ENCODE data around the gene DHX8.

The DHX8 gene

DNA sequence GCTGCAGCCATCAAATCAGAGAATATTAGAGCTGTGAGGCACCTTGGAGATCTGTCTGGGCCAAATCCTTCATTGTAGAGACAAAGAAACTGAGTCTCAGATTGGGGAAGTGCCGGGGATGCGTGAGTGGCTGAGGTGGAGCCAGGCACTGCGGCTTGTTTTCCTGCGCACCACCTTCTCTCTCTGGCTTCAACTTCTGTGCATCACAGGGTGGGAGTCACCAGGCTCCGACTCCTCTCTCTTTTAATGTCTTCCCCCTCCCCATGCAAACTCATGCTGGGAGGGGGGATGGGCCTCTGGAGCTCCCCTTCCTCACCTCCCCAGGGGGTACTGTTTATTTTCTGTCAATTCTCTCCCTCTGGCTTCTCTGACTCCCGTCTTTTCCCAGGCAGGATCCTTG, 71.1 kb downstream of the DHX8 start:
- TF ChIP-seq, protein P1, sequence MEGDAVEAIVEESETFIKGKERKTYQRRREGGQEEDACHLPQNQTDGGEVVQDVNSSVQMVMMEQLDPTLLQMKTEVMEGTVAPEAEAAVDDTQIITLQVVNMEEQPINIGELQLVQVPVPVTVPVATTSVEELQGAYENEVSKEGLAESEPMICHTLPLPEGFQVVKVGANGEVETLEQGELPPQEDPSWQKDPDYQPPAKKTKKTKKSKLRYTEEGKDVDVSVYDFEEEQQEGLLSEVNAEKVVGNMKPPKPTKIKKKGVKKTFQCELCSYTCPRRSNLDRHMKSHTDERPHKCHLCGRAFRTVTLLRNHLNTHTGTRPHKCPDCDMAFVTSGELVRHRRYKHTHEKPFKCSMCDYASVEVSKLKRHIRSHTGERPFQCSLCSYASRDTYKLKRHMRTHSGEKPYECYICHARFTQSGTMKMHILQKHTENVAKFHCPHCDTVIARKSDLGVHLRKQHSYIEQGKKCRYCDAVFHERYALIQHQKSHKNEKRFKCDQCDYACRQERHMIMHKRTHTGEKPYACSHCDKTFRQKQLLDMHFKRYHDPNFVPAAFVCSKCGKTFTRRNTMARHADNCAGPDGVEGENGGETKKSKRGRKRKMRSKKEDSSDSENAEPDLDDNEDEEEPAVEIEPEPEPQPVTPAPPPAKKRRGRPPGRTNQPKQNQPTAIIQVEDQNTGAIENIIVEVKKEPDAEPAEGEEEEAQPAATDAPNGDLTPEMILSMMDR (IDR thresholded peaks at IDR 0.05), result no peak
- no peak overlapping the region for H3K4me3 ChIP-seq (ENCODE audit: low read depth, low read length)
- H3K27me3 ChIP-seq (ENCODE audit: control insufficient read depth, insufficient read depth, low read length), result no peaks in the 10 kb centered on the region
- H3K9ac ChIP-seq, result no peak overlapping the region
- H3K27ac ChIP-seq, result no peak overlapping the region
- H3K4me2 ChIP-seq (ENCODE audit: low read length), result no peak overlapping the region
- no peaks in the 10 kb centered on the region for H3K4me1 ChIP-seq
- H2AFZ ChIP-seq, result no peak overlapping the region
- H3K9me3 ChIP-seq (ENCODE audit: control insufficient read depth, low read length), result no peaks in the 10 kb centered on the region
- H3K36me3 ChIP-seq (ENCODE audit: control insufficient read depth, insufficient read depth, low read length), result no peaks in the 10 kb centered on the region
- H3K79me2 ChIP-seq, result no peaks in the 10 kb centered on the region

DNA sequence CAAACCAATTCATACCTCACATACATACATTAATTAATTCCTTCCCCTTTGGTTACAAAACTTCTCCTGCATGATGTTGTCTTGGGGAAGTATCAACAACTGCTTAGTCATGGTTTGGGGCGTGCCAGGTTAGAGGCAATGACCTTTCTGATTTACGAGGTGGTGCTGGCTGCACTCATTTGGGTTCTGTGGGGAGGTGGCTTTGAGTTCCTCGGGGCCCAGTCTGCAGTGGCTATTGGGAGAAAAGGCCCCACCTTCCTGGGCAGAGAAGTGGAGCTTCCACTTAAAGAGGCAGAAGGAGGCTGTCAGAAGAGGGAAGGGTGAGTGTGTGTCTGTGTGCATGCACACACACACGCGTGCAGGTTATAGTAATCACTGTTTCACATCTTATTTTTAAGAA, 72.5 kb downstream of the DHX8 start:
- Histone ChIP-seq H3K79me2 (no peaks in the 10 kb centered on the region), H3K27ac (no peak overlapping the region)

DNA sequence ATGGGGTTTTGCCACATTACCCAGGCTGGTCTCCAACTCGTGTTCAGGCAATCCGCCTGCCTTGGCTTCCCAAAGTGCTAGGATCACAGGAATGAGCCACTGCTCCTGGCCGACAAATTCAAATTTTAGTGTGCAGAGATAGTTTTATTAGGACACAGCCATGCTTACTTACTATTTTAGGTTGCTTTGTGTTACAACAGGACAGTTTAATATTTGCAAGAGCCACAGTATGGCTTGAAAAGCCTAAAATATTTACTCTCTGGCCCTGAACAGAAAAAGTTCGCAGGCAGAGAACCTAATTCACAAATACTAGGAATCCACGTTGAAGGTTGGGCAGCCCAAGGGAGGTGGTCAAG, 75.0 kb downstream of the DHX8 start:
- no peak overlapping the region for H3K4me2 ChIP-seq (ENCODE audit: low read length)
- no peaks in the 10 kb centered on the region for H3K4me1 ChIP-seq
- TF ChIP-seq, protein P1 (IDR thresholded peaks at IDR 0.05), result no peak
- H3K27ac ChIP-seq, result no peak overlapping the region
- H2AFZ ChIP-seq, result no peak overlapping the region
- H3K9me3 ChIP-seq (ENCODE audit: control insufficient read depth, low read length), result no peaks in the 10 kb centered on the region
- no peak overlapping the region for H3K9ac ChIP-seq
- no peaks in the 10 kb centered on the region for H3K27me3 ChIP-seq (ENCODE audit: control insufficient read depth, insufficient read depth, low read length)
- H3K36me3 ChIP-seq (ENCODE audit: control insufficient read depth, insufficient read depth, low read length), result no peaks in the 10 kb centered on the region
- H3K79me2 ChIP-seq, result no peaks in the 10 kb centered on the region
- no peak overlapping the region for H3K4me3 ChIP-seq (ENCODE audit: low read depth, low read length)

More for the DNA sequence above, 72.5 kb downstream of the DHX8 start:
- no peak overlapping the region for H3K9ac ChIP-seq
- no peaks in the 10 kb centered on the region for H3K27me3 ChIP-seq (ENCODE audit: control insufficient read depth, insufficient read depth, low read length)
- H3K4me3 ChIP-seq (ENCODE audit: low read depth, low read length), result no peak overlapping the region
- TF ChIP-seq, protein P1 (IDR thresholded peaks at IDR 0.05), result no peak
- H3K36me3 ChIP-seq (ENCODE audit: control insufficient read depth, insufficient read depth, low read length), result no peaks in the 10 kb centered on the region
- no peak overlapping the region for H2AFZ ChIP-seq
- H3K4me2 ChIP-seq (ENCODE audit: low read length), result no peak overlapping the region
- no peaks in the 10 kb centered on the region for H3K9me3 ChIP-seq (ENCODE audit: control insufficient read depth, low read length)
- H3K4me1 ChIP-seq, result no peaks in the 10 kb centered on the region

DNA sequence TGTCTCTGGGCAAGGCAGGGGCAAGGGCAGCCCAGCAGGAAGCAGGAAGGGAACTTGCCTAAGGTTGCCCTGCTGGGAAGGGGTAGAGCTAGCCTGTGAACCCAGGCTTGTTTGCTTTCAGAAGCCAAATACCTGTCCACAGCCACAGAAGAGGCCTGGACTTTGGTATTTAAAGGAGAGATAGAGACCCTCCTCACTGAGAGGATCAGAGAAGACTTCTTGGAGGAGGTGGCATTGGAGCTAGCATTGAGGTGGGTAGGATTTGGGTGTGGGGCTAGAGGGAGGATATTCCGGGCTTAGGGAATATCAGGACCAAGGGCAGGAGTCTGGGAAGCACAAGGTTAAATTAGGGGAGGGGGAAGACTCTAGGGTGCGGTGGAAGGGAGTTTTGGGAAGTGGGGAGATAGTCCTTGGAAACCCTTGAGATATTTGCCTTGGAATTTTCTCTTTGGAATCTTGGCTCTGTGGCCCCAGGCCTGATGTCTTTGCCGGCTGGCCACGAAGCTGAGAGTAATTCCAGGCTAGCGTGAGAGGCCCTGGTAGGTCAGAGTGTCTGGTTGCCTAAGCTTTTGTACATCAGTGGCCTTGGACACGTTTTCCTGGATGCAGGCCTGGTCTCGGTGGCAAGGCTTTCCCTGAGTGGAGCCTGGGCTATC, 75.5 kb downstream of the DHX8 start:
- H3K4me3 ChIP-seq (ENCODE audit: low read depth, low read length), result no peak overlapping the region
- TF ChIP-seq, protein P1 (IDR thresholded peaks at IDR 0.05), result no peak
- H2AFZ ChIP-seq, result no peak overlapping the region
- H3K27me3 ChIP-seq (ENCODE audit: control insufficient read depth, insufficient read depth, low read length), result no peaks in the 10 kb centered on the region
- H3K36me3 ChIP-seq (ENCODE audit: control insufficient read depth, insufficient read depth, low read length), result no peaks in the 10 kb centered on the region
- no peaks in the 10 kb centered on the region for H3K4me1 ChIP-seq
- no peaks in the 10 kb centered on the region for H3K9me3 ChIP-seq (ENCODE audit: control insufficient read depth, low read length)
- no peak overlapping the region for H3K27ac ChIP-seq
- no peaks in the 10 kb centered on the region for H3K79me2 ChIP-seq
- no peak overlapping the region for H3K9ac ChIP-seq
- H3K4me2 ChIP-seq (ENCODE audit: low read length), result no peak overlapping the region

All from parathyroid adenoma (tissue), 2 donors.